Activated CD4-positive, alpha-beta T cell treated with anti-CD3 and anti-CD28 coated beads for 24 hours (primary cell): Measurements from ENCODE around the gene SLC25A4.
"Not testable (repeated sequence)": the region's sequence is repeated elsewhere in the genome, so short reads cannot be mapped to it uniquely, and the experiment has no call there.

Source experiments
- DNase-seq, 2 donors: peaks; one replicate each; pipeline ENCODE4 v3.0.0-alpha.2; 2020; ENCODE audit warnings: low read depth in 2 of 2

SLC25A4 gene

DNA sequence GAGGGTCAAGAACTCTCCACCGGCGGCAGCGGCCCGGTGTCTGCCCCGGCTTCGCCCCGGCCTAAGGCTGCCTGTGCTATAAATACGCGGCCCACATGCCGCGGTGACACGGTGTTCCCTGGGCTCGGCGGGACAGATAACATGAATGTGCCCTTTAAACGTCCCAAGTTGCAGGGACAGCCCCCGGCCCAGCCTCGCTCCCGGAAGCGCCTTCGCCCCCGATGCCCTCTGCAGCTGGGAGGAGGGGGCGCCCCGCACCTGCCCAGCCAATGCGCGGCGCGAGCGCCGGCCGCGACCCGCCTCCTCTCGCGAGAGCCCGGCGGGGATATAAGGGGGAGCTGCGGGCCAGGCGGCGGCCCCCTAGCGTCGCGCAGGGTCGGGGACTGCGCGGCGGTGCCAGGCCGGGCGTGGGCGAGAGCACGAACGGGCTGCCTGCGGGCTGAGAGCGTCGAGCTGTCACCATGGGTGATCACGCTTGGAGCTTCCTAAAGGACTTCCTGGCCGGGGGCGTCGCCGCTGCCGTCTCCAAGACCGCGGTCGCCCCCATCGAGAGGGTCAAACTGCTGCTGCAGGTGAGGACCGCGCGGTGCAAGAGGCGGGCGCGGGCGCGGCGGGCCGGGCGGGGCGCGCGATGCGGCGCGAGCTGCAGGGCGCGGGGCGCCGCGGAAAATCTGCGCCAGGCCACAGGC, at the start of gene SLC25A4:
Gene SLC25A4, plus strand, starts transcription at position 355 of the 689 bp plus-strand sequence. Its CDS starts 107 bp downstream, at position 462.
- peak; percentile 65 to 75 for DNase-seq

DNA sequence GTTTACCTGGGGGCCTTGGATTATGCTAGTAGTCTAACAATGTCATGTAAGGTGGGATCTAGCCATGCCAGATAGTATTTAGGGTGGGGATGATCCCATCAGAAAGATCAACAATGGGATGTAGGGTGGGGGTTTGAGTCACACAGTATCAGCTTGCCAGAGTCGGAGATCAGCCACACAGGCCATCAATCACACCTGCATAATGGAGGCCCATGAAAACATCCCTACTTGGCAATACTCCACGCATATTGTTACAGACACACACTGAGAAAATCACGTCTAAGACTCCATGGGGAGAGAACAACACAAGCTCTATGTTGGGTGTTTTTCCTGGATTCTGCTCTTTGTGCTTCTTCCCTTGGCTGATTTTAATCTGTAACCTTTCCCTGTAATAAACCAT, 49.5 kb upstream of the SLC25A4 start:
- no peak for DNase-seq

DNA sequence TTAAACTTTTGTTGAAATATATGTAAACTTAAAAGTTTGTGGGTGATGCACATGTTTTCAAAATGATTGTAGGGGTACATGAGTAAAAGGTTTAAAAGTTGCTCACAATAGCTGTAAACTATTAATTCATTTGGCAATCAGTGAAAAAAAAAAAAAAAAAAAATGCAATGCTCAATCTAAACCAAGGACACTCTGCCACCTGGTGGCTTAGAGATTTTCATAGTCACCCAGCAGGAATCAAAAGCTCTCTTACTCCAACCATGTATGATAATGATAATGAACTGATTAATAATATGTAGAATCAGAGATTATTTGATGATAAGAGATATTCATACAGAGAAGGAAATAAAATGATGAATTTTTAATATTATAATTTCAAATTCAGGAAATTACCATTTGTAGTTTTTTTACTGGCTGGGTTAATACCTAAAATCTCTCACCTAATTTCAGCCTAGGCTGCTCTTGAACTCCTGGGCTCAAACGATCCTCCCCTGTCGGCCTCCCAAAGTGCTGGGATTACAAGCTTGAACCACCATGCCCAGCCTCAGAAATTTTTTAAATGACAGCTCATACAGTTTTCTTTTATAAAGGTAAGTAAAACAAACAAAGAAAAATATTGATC, 46.9 kb upstream of the SLC25A4 start:
- no peak for DNase-seq

DNA sequence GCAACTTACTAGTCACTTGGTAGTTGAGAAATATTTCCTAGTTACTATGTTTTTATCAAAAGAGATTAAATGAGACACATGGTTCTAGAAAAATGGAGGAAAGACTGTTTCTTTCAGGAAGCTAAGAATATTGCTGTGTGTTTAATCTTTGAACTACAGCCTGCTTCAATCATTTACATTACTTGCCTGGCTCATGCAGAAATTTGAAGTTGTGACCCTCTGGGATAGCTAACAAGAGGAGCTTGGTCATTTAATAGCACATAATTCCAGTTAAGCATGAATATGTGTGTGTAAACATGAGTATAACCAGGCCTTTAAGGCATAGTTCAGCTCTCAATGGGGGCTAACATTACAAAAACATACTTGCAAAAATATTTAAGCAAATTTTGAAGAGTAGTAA, 44.6 kb upstream of the SLC25A4 start:
- no peak for DNase-seq

DNA sequence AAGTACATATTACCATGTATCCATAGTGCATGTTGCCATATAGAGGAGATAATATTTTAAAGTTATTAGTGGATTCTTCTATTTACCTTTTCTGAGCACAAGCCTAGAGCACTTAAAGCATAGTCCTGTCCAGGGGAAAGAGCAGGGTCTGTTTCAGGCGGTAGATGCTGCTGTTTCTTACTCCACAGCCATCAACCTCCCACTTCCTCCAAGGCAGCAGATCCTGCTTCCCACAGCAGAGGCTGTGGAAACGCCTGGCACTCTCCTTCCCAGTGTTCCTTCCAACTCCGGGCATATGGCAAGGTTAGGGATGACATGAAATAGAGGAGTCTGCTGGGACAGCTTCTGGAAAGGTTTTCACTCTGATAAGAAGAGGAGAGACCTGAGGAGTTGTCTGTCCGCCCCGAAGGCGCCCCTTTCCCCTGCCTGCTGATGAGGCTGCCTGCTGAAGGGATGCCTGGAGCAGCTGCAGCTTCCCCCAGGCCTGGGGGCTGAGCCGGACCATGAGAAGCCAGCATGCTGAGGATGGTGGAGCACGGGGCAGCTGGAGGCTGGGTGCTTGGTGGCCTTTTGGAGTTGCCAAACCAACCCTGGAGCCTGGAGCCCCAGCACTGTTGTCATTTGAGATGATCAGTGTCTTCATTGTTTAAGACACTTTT, 43.9 kb upstream of the SLC25A4 start:
- DNase-seq: no peak

DNA sequence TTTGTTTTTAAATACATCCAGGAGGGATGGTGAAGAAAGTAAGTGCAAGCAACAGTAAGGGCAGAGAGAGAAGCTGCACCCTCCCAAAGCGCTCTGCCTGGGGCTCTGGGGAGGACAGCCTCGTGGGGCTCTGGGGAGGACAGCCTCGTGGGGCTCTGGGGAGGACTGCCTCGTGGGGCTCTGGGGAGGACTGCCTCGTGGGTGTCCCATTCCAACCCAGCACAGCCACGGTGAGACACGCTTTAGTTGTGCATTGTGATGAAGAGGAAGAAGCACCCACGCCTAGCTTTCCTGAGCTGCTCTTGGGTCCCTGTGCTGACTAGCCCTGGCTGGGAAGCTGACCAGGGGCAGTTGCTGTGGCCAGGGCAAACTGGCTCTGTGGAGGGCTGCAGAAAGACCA, 43.1 kb upstream of the SLC25A4 start:
- DNase-seq: no peak

DNA sequence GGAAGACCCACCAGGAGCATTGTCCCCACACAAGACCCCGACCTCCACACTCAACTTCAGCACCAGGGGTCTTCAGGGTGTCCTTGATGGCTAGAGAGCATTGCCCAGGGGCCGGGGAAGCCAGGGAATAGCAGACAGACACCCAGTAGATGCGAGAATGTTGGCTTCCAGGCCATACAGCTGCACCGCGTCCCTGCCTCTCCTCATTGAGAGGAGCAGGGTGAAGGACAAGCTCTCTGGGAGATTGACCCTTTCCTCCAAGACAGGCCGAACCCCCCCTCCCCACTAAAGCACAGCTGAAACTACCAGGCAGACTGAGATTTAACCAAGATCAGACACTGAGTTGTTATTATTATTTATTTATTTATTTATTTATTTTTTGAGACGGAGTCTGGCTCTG, 42.6 kb upstream of the SLC25A4 start:
- no peak for DNase-seq

DNA sequence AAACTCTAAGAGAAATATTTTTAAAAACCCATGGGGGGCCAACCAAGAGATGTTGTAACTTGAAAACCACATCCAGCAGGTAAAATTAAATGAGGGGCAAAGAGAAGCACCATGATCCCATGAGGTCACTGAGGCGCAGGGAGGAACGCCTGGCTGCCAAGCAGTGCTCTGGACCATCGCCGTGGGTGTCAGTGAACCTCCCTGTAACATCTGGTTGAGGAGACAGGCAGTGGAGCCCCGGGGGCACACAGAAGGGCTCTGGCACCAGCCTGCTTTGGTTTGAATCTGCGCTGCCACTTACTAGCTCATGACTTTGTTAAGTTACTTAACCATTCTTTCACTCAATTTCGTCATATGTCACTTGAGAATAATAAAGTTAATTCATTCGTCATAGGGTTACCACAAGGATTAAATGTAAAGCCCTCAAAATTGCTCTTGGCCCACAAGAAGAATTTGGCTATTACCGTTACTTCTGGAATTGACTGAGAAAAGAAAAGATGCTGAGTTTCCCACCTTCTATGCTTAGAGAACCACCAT, 41.6 kb upstream of the SLC25A4 start:
- no peak for DNase-seq

DNA sequence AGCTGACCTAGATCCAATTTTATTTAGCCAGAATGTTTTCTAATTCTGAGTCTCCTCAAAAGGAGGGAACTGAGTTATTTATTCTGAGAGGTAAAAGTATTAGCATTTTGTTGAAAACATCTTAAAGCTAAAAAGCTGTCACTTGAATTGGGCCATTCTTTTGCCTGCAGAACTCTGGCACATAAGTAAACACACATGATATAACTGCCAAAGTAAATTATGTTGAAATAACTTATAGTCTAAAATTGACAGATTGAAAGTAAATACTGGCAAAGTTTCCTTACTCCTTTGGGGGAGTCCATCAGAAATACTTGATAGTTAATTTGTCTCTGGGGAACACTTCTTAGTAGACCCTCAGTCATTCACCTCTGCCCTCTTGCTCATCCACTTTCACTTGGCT, 38.3 kb upstream of the SLC25A4 start:
- DNase-seq: no peak

DNA sequence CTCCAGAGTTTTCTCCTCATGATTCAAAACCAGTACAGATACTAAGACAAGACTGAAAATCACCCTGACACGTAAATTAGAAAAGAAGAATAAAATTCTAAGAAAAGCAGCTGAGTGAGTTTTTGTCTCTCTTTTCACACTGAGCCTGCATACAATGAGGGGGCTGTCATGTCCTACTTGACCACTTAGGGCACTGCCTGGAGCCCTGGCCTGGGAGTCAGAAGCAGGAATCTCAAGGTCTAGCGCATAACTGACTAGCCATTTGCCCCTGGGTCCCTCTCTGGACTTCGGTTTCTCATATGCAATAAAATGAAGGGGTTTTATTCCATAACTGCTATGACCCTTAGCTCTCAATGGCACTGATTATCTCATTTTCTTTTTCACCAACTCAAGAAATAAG, 36.7 kb upstream of the SLC25A4 start:
- no peak for DNase-seq

DNA sequence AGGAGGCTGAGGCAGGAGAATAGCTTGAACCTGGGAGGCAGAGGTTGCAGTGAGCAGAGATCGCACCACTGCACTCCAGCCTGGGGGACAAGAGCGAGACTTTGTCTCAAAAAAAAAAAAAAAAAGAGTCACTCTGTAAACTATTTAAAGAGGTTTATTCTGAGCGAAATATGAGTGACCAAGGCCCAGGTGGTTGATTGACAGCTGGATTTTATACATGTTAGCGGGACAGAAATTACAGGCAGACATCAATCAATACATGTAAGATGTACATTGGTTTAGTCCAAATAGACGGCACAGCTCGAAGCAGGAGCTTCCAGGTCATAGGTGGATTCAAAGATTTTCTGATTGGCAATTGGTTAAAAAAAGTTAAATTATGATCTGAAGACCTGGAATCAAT, 35.5 kb upstream of the SLC25A4 start:
- DNase-seq: not testable (repeated sequence)

DNA sequence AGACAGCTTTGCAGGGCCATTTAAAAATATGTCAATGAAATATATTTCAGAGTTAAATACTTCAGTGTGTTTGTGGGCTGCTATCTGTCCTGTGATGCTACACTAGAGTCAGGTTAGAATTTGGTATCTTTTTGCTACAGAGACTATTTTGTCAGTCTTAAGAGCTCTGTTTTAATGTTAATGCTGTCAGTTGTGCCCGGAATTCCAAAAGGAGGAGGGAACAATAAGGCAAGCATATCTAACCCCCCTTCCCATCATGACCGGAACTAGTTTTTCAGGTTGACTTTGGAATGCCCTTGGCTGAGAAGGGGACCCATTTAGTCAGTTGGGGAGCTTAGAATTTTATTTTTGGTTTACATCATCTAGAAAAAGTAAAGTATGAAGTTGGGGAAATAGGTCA, 34.9 kb upstream of the SLC25A4 start:
- no peak for DNase-seq

DNA sequence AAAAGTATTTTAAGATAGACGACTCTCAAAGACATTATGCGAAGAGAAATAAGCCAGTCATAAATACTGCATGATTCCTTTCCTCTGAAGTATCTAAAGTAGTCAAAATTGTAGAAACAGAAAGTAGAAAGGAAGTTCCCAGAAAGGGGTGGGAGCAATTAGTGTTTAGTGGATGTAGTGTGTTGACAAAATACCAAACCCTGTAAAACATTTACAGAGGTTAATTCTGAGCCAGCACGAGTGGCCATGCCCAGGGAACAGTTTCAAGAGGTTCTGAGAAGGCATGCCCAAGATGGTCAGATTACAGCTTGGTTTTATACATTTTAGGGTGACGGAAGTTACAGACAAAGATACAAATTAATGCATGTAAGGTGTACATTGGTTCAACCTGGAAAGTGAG, 34.4 kb upstream of the SLC25A4 start:
- DNase-seq: no peak

DNA sequence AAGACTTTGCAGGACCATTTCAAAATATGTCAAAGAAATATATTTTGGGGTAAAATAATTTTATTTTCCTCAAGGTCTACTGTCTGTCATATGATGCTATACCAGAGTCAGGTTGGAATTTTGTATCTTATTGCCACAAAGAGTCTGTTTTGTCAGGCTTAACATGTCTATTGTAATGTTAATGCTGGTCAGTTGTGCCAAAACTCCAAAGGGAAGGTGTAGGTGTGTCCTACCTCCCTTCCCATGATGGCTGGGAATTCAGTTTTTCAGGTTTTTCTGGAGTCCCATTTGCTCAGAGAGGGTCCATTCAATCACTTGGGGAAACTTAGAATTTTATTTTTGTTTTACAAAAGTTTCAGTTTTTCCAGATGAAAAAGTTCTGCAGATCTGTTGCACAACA, 33.3 kb upstream of the SLC25A4 start:
- DNase-seq: no peak

DNA sequence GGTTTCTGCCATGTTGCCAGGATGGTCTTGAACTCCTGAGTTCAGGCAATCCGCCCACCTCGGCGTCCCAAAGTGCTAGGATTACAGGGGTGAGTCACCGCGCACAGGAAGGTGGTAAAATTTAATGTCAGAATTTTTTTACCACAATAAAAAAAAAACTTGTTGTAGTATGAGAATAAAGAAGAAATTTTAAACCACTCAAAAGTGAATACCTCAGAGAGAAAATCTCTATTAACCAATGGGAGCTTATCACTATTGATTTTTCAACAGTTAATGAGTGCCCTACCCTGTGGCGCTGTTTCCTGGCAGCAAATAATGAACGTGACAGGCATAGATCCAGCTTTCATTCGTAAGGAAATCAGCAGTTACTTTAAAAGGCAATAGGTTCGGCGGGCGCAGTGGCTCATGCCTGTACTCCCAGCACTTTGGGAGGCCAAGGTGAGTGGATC, 32.7 kb upstream of the SLC25A4 start:
- DNase-seq: no peak

DNA sequence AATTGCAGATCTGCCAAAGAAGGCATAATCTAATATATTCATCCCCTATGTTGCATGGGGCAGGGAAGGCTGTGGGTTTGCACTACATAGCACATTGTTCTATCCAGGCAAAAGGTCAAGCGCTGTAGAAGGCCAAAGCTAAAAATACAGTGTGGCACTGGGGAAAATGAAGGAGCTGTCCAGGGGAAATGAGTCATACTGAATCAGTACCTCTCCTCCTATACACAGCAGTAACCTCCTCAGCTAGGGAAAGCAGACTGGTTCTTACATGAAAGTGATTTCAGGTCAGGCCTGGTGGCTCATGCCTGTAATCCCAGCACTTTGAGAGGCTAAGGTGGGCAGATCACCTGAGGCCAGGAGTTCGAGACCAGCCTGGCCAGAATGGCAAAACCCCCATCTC, 31.0 kb upstream of the SLC25A4 start:
- no peak for DNase-seq

DNA sequence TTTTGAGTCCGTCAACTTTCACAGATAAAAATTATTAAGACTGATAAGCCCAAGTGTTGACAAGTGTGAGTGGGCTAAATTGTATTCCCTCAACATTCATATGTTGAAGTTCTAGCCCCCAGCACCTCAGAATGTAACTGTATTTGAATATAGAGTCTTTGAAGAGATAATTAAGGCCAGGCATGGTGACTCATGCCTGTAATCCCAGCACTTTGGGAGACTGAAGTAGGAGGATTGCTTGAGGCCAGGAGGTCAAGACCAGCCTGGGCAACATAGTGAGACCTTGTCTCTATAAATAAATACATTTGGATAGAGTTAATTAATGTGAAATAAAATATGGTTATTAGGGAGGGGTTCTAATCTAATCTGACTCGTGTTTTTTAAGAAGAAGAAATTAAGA, 29.7 kb upstream of the SLC25A4 start:
- no peak for DNase-seq

DNA sequence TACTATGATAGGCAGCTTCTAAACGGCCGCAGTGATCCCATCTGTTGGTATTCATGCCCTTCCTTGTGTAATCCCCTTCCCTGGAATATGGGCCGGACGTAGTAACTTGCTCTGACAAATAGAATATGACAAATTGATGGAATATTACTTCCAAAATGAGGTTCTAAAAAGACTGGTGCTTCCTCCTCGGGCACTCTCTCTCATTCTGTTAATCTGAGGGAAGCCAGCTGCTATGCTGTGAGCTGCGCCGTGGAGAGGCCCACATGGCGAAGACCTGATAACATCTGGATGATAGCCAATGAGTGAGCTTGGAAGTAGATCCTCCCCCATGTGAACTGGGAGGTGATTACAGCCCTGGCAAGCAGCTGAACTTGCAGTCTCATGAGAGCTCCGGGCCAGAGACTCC, 27.2 kb upstream of the SLC25A4 start:
- no peak for DNase-seq

DNA sequence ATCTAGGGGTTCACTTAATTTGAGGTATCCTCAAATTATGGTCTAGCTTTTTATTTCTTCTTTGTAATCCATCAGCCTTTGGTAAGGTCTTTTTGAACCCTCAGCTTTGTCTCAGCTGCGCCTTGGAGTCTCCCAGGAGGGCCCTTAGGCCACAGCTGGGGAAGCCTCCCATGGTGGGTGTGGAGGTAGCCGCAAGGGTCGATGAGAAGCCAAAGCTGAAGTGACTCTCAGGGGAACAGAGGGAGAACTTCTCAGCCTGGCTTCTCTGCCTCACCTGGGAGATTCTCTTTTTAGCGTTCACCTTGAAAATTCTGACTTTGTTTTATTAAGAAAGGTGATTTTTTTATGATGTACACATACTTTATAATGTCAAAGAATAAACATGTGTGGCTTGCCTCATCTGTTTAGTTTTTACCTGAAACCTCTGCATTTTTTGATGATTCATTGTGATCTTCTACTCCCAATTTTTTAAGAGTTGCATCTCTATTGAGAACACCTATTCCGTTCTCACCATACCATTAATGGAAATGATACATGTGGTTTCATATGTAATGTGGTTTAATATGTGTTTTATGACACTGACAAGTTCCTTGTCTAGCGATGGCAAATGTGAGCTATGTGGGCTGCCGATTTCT, 25.6 kb upstream of the SLC25A4 start:
- DNase-seq: no peak

DNA sequence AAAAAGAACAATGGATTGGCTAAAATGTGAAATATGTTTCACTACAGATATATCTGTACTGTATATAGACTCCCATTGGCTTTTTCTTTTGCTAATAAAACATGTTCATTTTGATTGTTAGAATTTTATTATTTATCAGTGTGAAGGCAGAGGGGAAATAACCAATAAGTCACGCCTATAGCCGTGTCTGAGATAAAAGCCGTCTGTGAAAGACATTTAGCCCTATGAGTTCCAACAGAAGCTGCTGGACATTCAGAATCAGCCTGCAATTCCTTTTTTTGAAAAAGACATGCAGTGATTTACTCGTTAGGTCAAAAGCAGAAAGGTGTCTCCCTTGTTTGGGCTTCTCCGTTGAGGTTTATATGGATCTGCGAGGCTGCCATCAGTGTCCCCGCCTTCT, 24.2 kb upstream of the SLC25A4 start:
- DNase-seq: no peak

DNA sequence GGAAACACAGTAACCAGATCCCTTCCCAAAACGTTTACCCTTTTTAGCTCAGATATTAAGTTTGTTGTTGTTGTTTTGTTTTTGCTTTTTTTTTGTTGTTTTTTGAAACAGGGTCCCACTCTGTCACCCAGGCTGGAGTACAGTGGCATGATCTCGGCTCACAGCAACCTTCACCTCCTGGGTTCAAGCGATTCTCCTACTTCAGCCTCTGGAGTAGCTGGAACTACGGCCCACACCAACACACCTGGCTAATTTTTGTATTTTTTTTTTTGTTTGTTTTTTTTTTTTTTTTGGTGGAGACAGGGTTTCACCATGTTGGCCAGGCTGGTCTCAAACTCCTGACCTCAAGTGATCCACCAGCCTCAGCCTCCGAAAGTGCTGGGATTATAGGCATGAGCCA, 23.6 kb upstream of the SLC25A4 start:
- DNase-seq: not testable (repeated sequence)

DNA sequence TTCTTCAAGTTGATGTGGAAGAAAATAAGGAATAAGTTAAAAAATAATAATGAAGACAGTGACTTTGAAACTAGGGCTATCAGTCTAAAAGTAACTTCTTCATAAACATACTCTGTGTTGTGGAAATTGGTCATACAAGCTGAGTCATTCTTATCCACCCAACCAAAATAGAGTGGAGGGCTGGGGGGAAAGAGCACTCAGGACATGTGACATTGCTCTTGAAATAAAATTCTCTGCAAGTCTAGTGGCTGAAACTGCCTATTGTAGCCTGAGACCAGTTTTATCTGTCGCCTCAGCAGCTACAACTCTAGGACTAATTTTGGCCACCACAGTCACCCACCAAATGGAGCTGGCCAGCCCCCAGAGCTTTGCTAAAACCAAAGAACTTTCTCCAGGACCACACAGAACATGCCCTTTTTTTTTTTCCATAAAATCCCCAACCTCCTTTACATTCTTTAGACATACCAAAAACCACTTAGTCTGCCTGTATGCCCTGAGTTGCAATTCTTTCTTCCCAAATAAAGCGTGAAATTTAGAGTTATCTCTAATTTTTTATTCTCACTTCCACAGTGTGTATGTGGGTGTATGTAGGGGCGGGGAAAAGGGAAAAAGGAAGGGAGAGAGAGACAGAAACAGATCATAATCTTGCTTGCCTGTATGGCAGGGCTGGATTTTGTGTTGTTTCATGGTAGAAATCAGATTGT, 23.0 kb upstream of the SLC25A4 start:
- DNase-seq: no peak
